ENCODE data around the gene PTPRN2.

- TF ChIP-seq CTCF (IDR thresholded peaks at IDR 0.05 in 2 of 3, conservative IDR thresholded peaks at IDR 0.05 in 1 of 3; ENCODE audit: borderline replicate concordance in 1 of 3, insufficient read depth in 1 of 3, low read depth in 2 of 3, low read length in 2 of 3), result no peak
- no peak for TF ChIP-seq EZH2 (IDR thresholded peaks at IDR 0.05)
- no peak for TF ChIP-seq POLR2AphosphoS5 (IDR thresholded peaks at IDR 0.05; ENCODE audit: low read depth, low read length)
These were observed 523.6 kb downstream of the PTPRN2 start for GRCh38 chr7:158063850-158064610.
